ENCODE results near the gene C11orf24.
A peak's percentile ranks its signal among the peaks of the same experiment; 100 is the strongest.

Gene C11orf24

GRCh38 chr11:68226421-68226820, 45.4 kb downstream of the C11orf24 start:
- H3K4me1 ChIP-seq (ENCODE audit: low read length): no peaks in the 10 kb centered on the region
- H3K36me3 ChIP-seq (replicated peaks; ENCODE audit: insufficient read depth, low read length): no peaks in the 10 kb centered on the region
- no peaks in the 10 kb centered on the region for H3K9me3 ChIP-seq (replicated peaks; ENCODE audit: insufficient read depth, low read length)
- H3K9me2 ChIP-seq (replicated peaks; ENCODE audit: insufficient read depth, low read length): no peaks in the 10 kb centered on the region
- H3K4me2 ChIP-seq (ENCODE audit: low read depth, low read length): no peak overlapping the region
- no peak overlapping the region for H3K27ac ChIP-seq (ENCODE audit: low read length)
- DNase-seq: no peak
- peaks cover 5% of the 10 kb centered on the region; the same call in 1 of the 2 replicates for H3F3A ChIP-seq (ENCODE audit: insufficient read depth, low read length)
- H4K20me1 ChIP-seq (ENCODE audit: insufficient read depth, low read length): no peaks in the 10 kb centered on the region
- no peak for TF ChIP-seq CTCF (IDR thresholded peaks at IDR 0.05; ENCODE audit: low read length)
- TF ChIP-seq EZH2phosphoT487 (IDR thresholded peaks at IDR 0.05; ENCODE audit: low read length): no peak
- no peak for TF ChIP-seq EZH2 (optimal IDR thresholded peaks at IDR 0.05; ENCODE audit: low read depth, low read length)
- no peaks in the 10 kb centered on the region for H3K79me2 ChIP-seq (ENCODE audit: low read length)
- H2AFZ ChIP-seq (ENCODE audit: low read length): no peak overlapping the region
- H3K4me3 ChIP-seq (ENCODE audit: low read length): no peak overlapping the region
- H3K9ac ChIP-seq (ENCODE audit: low read length): no peak overlapping the region
- no peaks in the 10 kb centered on the region for H3K27me3 ChIP-seq (replicated peaks; ENCODE audit: insufficient read depth, low read length)

GRCh38 chr11:68224606-68225005, 47.2 kb downstream of the C11orf24 start:
- Histone ChIP-seq H3K4me2 (ENCODE audit: low read depth, low read length) (no peak overlapping the region), H3K4me1 (ENCODE audit: low read length) (no peaks in the 10 kb centered on the region), H4K20me1 (ENCODE audit: insufficient read depth, low read length) (no peaks in the 10 kb centered on the region), H3K27ac (ENCODE audit: low read length) (no peak overlapping the region), H3K79me2 (ENCODE audit: low read length) (no peaks in the 10 kb centered on the region), H3K36me3 (replicated peaks; ENCODE audit: insufficient read depth, low read length) (no peaks in the 10 kb centered on the region), H3F3A (ENCODE audit: insufficient read depth, low read length) (peaks cover 5% of the 10 kb centered on the region; the same call in 1 of the 2 replicates), H3K27me3 (replicated peaks; ENCODE audit: insufficient read depth, low read length) (0 out of 2 replicates have a peak, but pooled peaks cover 3% of the 10 kb centered on the region), H3K9ac (ENCODE audit: low read length) (no peak overlapping the region), H3K9me3 (replicated peaks; ENCODE audit: insufficient read depth, low read length) (no peaks in the 10 kb centered on the region), H3K9me2 (replicated peaks; ENCODE audit: insufficient read depth, low read length) (no peaks in the 10 kb centered on the region), H2AFZ (ENCODE audit: low read length) (no peak overlapping the region), H3K4me3 (ENCODE audit: low read length) (no peak overlapping the region)
- DNase-seq: no peak
- TF ChIP-seq EZH2 (optimal IDR thresholded peaks at IDR 0.05; ENCODE audit: low read depth, low read length) (no peak), EZH2phosphoT487 (IDR thresholded peaks at IDR 0.05; ENCODE audit: low read length) (no peak), CTCF (IDR thresholded peaks at IDR 0.05; ENCODE audit: low read length) (no peak)

GRCh38 chr11:68223275-68223674, 48.5 kb downstream of the C11orf24 start:
- H3K4me1 ChIP-seq (ENCODE audit: low read length): no peaks in the 10 kb centered on the region
- no peaks in the 10 kb centered on the region for H3K9me3 ChIP-seq (replicated peaks; ENCODE audit: insufficient read depth, low read length)
- H4K20me1 ChIP-seq (ENCODE audit: insufficient read depth, low read length): no peaks in the 10 kb centered on the region
- H3K36me3 ChIP-seq (replicated peaks; ENCODE audit: insufficient read depth, low read length): no peaks in the 10 kb centered on the region
- H3K9ac ChIP-seq (ENCODE audit: low read length): no peak overlapping the region
- H2AFZ ChIP-seq (ENCODE audit: low read length): no peak overlapping the region
- H3K9me2 ChIP-seq (replicated peaks; ENCODE audit: insufficient read depth, low read length): no peaks in the 10 kb centered on the region
- peaks cover 5% of the 10 kb centered on the region; the same call in 1 of the 2 replicates for H3F3A ChIP-seq (ENCODE audit: insufficient read depth, low read length)
- H3K4me2 ChIP-seq (ENCODE audit: low read depth, low read length): peak overlapping the region; percentile 41
- no peak overlapping the region for H3K4me3 ChIP-seq (ENCODE audit: low read length)
- H3K27ac ChIP-seq (ENCODE audit: low read length): no peak overlapping the region
- H3K27me3 ChIP-seq (replicated peaks; ENCODE audit: insufficient read depth, low read length): 0 out of 2 replicates have a peak, but pooled peaks cover 4% of the 10 kb centered on the region
- DNase-seq: peak; percentile 52
- no peak for TF ChIP-seq EZH2phosphoT487 (IDR thresholded peaks at IDR 0.05; ENCODE audit: low read length)
- TF ChIP-seq CTCF (IDR thresholded peaks at IDR 0.05; ENCODE audit: low read length): no peak
- TF ChIP-seq EZH2 (optimal IDR thresholded peaks at IDR 0.05; ENCODE audit: low read depth, low read length): no peak
- H3K79me2 ChIP-seq (ENCODE audit: low read length): no peaks in the 10 kb centered on the region
